Measurements from ENCODE around the gene APP.

GRCh38 chr21:25911730-25912401 is 258.7 kb downstream of the APP start:
- TF ChIP-seq CTCF (IDR thresholded peaks at IDR 0.05; ENCODE audit: low read depth, low read length) (no peak), EZH2phosphoT487 (IDR thresholded peaks at IDR 0.05; ENCODE audit: low read depth) (no peak)

Measured in OCI-LY3 (cell line).